Mammary epithelial cell (primary cell): ENCODE results near the gene SGTA.

Experiments
- CTCF ChIP-seq, 2 donors: IDR thresholded peaks in 1 of 2; conservative IDR thresholded peaks in 1 of 2; 2 replicates each; pipeline ENCODE4 v1.5.1; 2011 to 2012; ENCODE audit warnings: inconsistent platforms in 2 of 2, low read length in 2 of 2, mild to moderate bottlenecking in 2 of 2, control low read depth in 1 of 2, low read depth in 1 of 2; ENCODE audit not compliant: insufficient read depth in 1 of 2; ENCODE audit errors: extremely low read depth in 1 of 2
- EZH2 ChIP-seq: IDR thresholded peaks from 2 replicates; pipeline ENCODE4 v1.6.1; 2012; ENCODE audit warnings: low read length, inconsistent platforms, borderline replicate concordance

DNA sequence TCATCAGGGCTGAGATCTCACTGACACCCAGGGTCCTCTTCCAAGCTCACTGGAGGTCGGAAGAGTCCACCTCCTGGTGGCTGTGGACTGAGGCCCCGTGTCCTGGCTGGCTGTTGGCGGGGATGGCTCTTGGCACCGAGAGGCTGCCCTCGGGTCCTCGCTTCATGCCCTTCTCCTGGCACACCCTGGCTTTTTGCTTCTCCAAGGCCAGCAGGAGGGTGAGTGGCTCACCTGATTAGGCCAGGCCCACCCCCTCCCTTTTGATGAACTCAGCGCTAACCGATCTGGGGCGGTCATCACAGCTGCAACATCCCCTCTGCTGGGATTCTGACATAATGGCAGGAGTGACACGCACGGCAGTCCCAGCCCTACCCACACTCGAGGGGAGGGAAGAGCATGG lies 47.7 kb downstream of the SGTA start:
- TF ChIP-seq CTCF (conservative IDR thresholded peaks at IDR 0.05 in 1 of 2, IDR thresholded peaks at IDR 0.05 in 1 of 2; ENCODE audit: extremely low read depth in 1 of 2, insufficient read depth in 1 of 2, low read depth in 1 of 2, low read length in 2 of 2) (no peak), EZH2 (no peak)
